ENCODE results near the gene R3HDM1. TPM values are rescaled to one million over a fixed set of nuclear protein-coding genes. Genes with fewer than 3 reads are reported as not detected.

The R3HDM1 gene
- total and polyA plus RNA-seq, 2 donors (not counting 1 experiment from before 2014, with no cell fraction given): 23.7 to 57.8 TPM

DNA sequence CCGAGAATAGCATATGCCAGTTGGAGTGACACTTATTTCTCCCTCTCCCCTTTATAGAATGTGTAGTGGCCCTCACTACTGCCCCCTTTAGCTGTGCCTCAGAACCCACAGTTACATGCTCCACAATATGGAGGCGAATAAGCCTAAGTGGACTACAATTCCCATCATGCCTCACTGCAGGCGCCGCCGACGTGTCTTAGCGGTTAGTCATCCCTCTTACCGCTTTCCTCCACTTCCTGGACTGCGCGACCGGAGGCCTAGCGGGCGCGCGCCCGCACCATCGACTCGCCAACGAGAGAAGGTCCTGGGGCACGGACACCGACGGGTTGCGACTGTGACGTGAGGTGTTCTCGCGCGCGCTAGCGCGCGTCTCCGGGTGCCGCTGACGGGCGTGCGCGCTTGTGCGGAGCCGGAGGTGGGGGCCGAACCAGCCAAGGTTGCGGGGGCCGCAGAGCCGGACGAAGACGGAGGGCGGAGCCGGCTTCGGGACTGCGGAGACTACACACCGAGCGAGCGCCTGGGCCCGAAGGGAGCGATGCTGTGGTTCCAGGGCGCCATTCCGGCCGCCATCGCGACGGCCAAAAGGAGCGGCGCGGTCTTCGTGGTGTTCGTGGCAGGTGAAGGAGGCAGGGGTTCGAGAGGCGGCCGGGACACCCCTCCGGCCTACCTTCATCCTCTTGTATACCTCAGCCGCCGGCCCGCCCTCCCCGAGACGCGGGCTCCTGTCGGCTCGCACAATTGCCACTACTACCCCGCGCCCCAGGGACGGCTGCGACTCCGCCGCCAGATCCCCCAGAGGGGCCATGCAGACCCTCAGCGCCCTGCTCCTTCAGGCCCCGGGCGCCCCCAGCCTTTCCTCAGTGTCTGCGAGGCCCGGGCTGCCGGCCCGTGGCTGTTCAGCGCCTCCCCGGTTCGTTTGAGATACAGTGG lies 210.4 kb downstream of the R3HDM1 start, which contains the start of gene UBXN4:
Gene UBXN4, plus strand, starts transcription at position 461 of the 930 bp plus-strand sequence. Its CDS starts 75 bp downstream, at position 536.
- ChIA-PET POLR2A (interaction anchor here (0.7 to 1.0 kb wide), 2 partner anchors 694 to 1537 kb away, joined by 4 to 7 read pairs; no protein-coding TSS in a partner anchor), CTCF (interaction anchor here (2.2 kb wide), 1 partner anchor 56 kb away, joined by 9 read pairs; no protein-coding TSS in a partner anchor)
- peak within 1 kb of the TSS; percentile 82 for H3K9ac ChIP-seq (ENCODE audit: low read length)
- DNase-seq (peak; percentile 98), ATAC-seq (ENCODE audit: low read depth) (peak; percentile 87)
- H3K4me2 ChIP-seq (replicated peaks; ENCODE audit: low read depth, low read length, poor library complexity, severe bottlenecking): peak within 1 kb of the TSS; percentile 86
- Mint-ChIP-seq H3K4me1 (peaks cover 38% of the 10 kb centered on the region), H3K4me3 (peak within 1 kb of the TSS; percentile 93), H3K27me3 (no peaks in the 10 kb centered on the region), H3K27ac (peak within 1 kb of the TSS; percentile 96), H3K9me3 (ENCODE audit: insufficient read depth) (no peaks in the 10 kb centered on the region)
- WGBS (ENCODE audit: insufficient coverage): 1% methylated on average over 93 of the region's 93 CpGs
- TF ChIP-seq, protein P1, sequence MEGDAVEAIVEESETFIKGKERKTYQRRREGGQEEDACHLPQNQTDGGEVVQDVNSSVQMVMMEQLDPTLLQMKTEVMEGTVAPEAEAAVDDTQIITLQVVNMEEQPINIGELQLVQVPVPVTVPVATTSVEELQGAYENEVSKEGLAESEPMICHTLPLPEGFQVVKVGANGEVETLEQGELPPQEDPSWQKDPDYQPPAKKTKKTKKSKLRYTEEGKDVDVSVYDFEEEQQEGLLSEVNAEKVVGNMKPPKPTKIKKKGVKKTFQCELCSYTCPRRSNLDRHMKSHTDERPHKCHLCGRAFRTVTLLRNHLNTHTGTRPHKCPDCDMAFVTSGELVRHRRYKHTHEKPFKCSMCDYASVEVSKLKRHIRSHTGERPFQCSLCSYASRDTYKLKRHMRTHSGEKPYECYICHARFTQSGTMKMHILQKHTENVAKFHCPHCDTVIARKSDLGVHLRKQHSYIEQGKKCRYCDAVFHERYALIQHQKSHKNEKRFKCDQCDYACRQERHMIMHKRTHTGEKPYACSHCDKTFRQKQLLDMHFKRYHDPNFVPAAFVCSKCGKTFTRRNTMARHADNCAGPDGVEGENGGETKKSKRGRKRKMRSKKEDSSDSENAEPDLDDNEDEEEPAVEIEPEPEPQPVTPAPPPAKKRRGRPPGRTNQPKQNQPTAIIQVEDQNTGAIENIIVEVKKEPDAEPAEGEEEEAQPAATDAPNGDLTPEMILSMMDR (IDR thresholded peaks at IDR 0.05): peak; percentile 35
- TF ChIP-seq EZH2 (IDR thresholded peaks at IDR 0.05; ENCODE audit: borderline replicate concordance, insufficient read depth, low read depth, low read length, poor library complexity, severe bottlenecking): no peak
- peaks cover 0 to 6% of the 10 kb centered on the region in 2 experiments for H3K36me3 ChIP-seq (replicated peaks in 1 of 2; ENCODE audit: control extremely low read depth in 1 of 2, control insufficient read depth in 1 of 2, extremely low read depth in 1 of 2, insufficient read depth in 2 of 2, low read length in 1 of 2)
- H3K27me3 ChIP-seq (replicated peaks in 1 of 4; ENCODE audit: control extremely low read depth in 1 of 4, control insufficient read depth in 3 of 4, insufficient read depth in 4 of 4, low read length in 3 of 4): no peaks in the 10 kb centered on the region
- peak within 1 kb of the TSS; percentile 83 for H2AFZ ChIP-seq (ENCODE audit: insufficient read depth, low read depth, low read length, poor library complexity, severe bottlenecking)
- H3K4me3 ChIP-seq (ENCODE audit: control extremely low read depth in 1 of 5, extremely low read depth in 1 of 5, insufficient read depth in 1 of 5, low read depth in 2 of 5, low read length in 4 of 5): peak within 1 kb of the TSS; percentile 76 to 94 (median 91)
- peaks cover 4% of the 10 kb centered on the region for H4K20me1 ChIP-seq (ENCODE audit: control insufficient read depth, insufficient read depth, low read length, poor library complexity, severe bottlenecking)
- peak within 1 kb of the TSS; percentile 94 to 95 for H3K27ac ChIP-seq (ENCODE audit: low read length in 2 of 2)
- intact Hi-C loops (cut with micrococcal nuclease): loop anchor here (1.0 to 2.0 kb wide), 4 partner anchors 135 to 823 kb away; partner anchors contain the start of genes CCNT2, MCM6 and RAB3GAP1
- H3K4me1 ChIP-seq (ENCODE audit: control insufficient read depth in 2 of 2, insufficient read depth in 2 of 2, low read length in 2 of 2): peaks cover 9 to 17% of the 10 kb centered on the region in 2 donors
- H3K9me3 ChIP-seq (ENCODE audit: control extremely low read depth in 1 of 3, control insufficient read depth in 2 of 3, insufficient read depth in 1 of 3, low read length in 2 of 3): no peaks in the 10 kb centered on the region
- H3K79me2 ChIP-seq (ENCODE audit: control insufficient read depth, insufficient read depth, low read length): peaks cover 35% of the 10 kb centered on the region

All from B cell (primary cell).